Adrenal gland (tissue), 5 donors: ENCODE measurements around the gene RBM27.

ENCODE experiments used
- CTCF ChIP-seq, 6 experiments: fragments of 450-650 bp in 4 of 6; fragments of 200-600 bp in 2 of 6; sonication (generic) in 1 of 6; IDR thresholded peaks; 1 replicate in 5 of 6; 2 replicates in 1 of 6; pipeline versions ENCODE4 v1.5.1 to v1.8.0; 2016 to 2021; ENCODE audit warnings: antibody characterized with exemption in 6 of 6, mild to moderate bottlenecking in 2 of 6, moderate library complexity in 1 of 6
- POLR2A ChIP-seq, 2 donors: fragments of 450-650 bp; IDR thresholded peaks; one replicate each; pipeline ENCODE4 v1.6.1; 2017; ENCODE audit warnings: antibody characterized with exemption in 2 of 2, mild to moderate bottlenecking in 2 of 2, moderate library complexity in 1 of 2
- donor health status: DM: no; HTN: no; CAD: no.

GRCh38 chr5:146222005-146222404 is 18.6 kb downstream of the RBM27 start:
- TF ChIP-seq CTCF (IDR thresholded peaks at IDR 0.05) (no peak), POLR2A (IDR thresholded peaks at IDR 0.05) (no peak)
